PC-3 (cell line): ENCODE data around the gene ZBED6.

Source experiments
- CTCF ChIP-seq: fragments of 300-600 bp; sonication (generic); conservative IDR thresholded peaks from 2 replicates; pipeline ENCODE4 v1.5.1; 2017; ENCODE audit warnings: antibody characterized with exemption, low read depth, mild to moderate bottlenecking, low read length
- EZH2 ChIP-seq: fragments of 300-600 bp; sonication (generic); IDR thresholded peaks from one replicate; pipeline ENCODE4 v1.6.1; 2017; ENCODE audit warnings: antibody characterized with exemption, mild to moderate bottlenecking, low read length; ENCODE audit not compliant: unreplicated experiment
- EZH2phosphoT487 ChIP-seq: fragments of 300-600 bp; sonication (generic); IDR thresholded peaks from 2 replicates; pipeline ENCODE4 v1.6.1; 2018; ENCODE audit warnings: mild to moderate bottlenecking, antibody characterized with exemption, low read length, borderline replicate concordance

- TF ChIP-seq CTCF: no peak
- TF ChIP-seq EZH2: no peak
- no peak for TF ChIP-seq EZH2phosphoT487
Observed at GRCh38 chr1:203768256-203768655, 27.2 kb upstream of the ZBED6 start.
